ENCODE data around the gene GALNT18.

The GALNT18 gene

GRCh38 chr11:11624204-11624603, 2.4 kb upstream of the GALNT18 start:
- no peak for DNase-seq (ENCODE audit: low read depth, low spot score)

- DNase-seq (ENCODE audit: low read depth, low spot score): no peak
Observed at GRCh38 chr11:11622772-11623171, 967 bp upstream of the GALNT18 start.

GRCh38 chr11:11622340-11622706, 518 bp upstream of the GALNT18 start:
- DNase-seq (ENCODE audit: low read depth, low spot score): no peak

GRCh38 chr11:11620921-11621572, 758 bp downstream of the GALNT18 start:
- no peak for DNase-seq (ENCODE audit: low read depth, low spot score)

GRCh38 chr11:11620173-11620920, 1.5 kb downstream of the GALNT18 start:
- DNase-seq (ENCODE audit: low read depth, low spot score): no peak

GRCh38 chr11:11618973-11619435, 2.8 kb downstream of the GALNT18 start:
- no peak for DNase-seq (ENCODE audit: low read depth, low spot score)

- no peak for DNase-seq (ENCODE audit: low read depth, low spot score)
Observed at GRCh38 chr11:11615086-11615485, 6.7 kb downstream of the GALNT18 start.

- DNase-seq (ENCODE audit: low read depth, low spot score): no peak
Observed at GRCh38 chr11:11612439-11612838, 9.4 kb downstream of the GALNT18 start.

- DNase-seq (ENCODE audit: low read depth, low spot score): no peak
Observed at GRCh38 chr11:11611381-11611780, 10.4 kb downstream of the GALNT18 start.

GRCh38 chr11:11608783-11609232, 13.0 kb downstream of the GALNT18 start:
- DNase-seq (ENCODE audit: low read depth, low spot score): no peak

GRCh38 chr11:11607772-11608171, 14.0 kb downstream of the GALNT18 start:
- no peak for DNase-seq (ENCODE audit: low read depth, low spot score)

GRCh38 chr11:11605821-11606450, 15.9 kb downstream of the GALNT18 start:
- DNase-seq (ENCODE audit: low read depth, low spot score): no peak

GRCh38 chr11:11605181-11605580, 16.6 kb downstream of the GALNT18 start:
- no peak for DNase-seq (ENCODE audit: low read depth, low spot score)

- no peak for DNase-seq (ENCODE audit: low read depth, low spot score)
Observed at GRCh38 chr11:11604370-11604990, 17.3 kb downstream of the GALNT18 start.

GRCh38 chr11:11602011-11602410, 19.8 kb downstream of the GALNT18 start:
- no peak for DNase-seq (ENCODE audit: low read depth, low spot score)

GRCh38 chr11:11600288-11600687, 21.5 kb downstream of the GALNT18 start:
- DNase-seq (ENCODE audit: low read depth, low spot score): no peak

GRCh38 chr11:11598243-11598642, 23.6 kb downstream of the GALNT18 start:
- no peak for DNase-seq (ENCODE audit: low read depth, low spot score)

- DNase-seq (ENCODE audit: low read depth, low spot score): no peak
Observed at GRCh38 chr11:11594162-11594561, 27.6 kb downstream of the GALNT18 start.

GRCh38 chr11:11592146-11592684, 29.6 kb downstream of the GALNT18 start:
- no peak for DNase-seq (ENCODE audit: low read depth, low spot score)

GRCh38 chr11:11589437-11589836, 32.4 kb downstream of the GALNT18 start:
- DNase-seq (ENCODE audit: low read depth, low spot score): no peak

- DNase-seq (ENCODE audit: low read depth, low spot score): no peak
Observed at GRCh38 chr11:11588891-11589290, 32.9 kb downstream of the GALNT18 start.

- no peak for DNase-seq (ENCODE audit: low read depth, low spot score)
Observed at GRCh38 chr11:11588243-11588642, 33.6 kb downstream of the GALNT18 start.
